Spleen (tissue), 7 donors: ENCODE data around the gene CHCHD3.

Experiments
- POLR2A ChIP-seq, 3 donors: fragments of 450-650 bp; IDR thresholded peaks; one replicate each; pipeline ENCODE4 v1.5.1; 2017; ENCODE audit warnings: antibody characterized with exemption in 3 of 3, mild to moderate bottlenecking in 1 of 3
- POLR2AphosphoS5 ChIP-seq, 3 donors: sonication (generic); formaldehyde crosslinking; IDR thresholded peaks; one replicate each; pipeline ENCODE4 v1.5.1; 2017; ENCODE audit warnings: antibody characterized with exemption in 3 of 3
- TF ChIP-seq, protein P1 (sequence below), 11 experiments: fragments of 200-600 bp in 7 of 11; fragments of 450-650 bp in 4 of 11; sonication (generic) in 4 of 11; IDR thresholded peaks in 8 of 11; conservative IDR thresholded peaks in 3 of 11; 1 replicate in 7 of 11; 2 replicates in 4 of 11; pipeline versions ENCODE4 v1.4.0 to v1.8.0; 2016 to 2021; ENCODE audit warnings: antibody characterized with exemption in 11 of 11, inconsistent platforms in 4 of 11, mild to moderate bottlenecking in 1 of 11
- donor health status: DM: no; HTN: no; CAD: no; lungs with moderate emphysema.
- donor health status: DM: no; HTN: no; CAD: no.
- donor health status: DM: no; HTN: no; CAD: no.

DNA sequence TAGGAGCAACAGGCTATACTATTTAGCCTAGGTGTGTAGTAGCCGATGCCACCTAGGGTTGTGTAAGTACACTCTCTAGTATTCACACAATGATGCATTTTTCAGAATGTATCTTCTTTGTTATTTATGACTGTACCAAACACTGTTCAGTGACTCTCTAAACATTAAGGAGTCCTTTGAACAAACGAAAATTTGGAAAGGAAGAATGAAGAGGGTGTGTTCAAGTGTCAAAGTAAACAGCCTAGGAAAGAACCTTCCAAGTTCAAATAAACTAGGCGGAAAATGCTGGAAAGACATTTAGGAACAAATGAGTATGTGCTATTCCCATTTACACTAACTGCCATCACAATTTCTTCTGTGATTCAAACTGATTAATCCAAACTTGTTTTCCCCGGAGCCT lies 142.4 kb downstream of the CHCHD3 start:
- TF ChIP-seq, protein P1, sequence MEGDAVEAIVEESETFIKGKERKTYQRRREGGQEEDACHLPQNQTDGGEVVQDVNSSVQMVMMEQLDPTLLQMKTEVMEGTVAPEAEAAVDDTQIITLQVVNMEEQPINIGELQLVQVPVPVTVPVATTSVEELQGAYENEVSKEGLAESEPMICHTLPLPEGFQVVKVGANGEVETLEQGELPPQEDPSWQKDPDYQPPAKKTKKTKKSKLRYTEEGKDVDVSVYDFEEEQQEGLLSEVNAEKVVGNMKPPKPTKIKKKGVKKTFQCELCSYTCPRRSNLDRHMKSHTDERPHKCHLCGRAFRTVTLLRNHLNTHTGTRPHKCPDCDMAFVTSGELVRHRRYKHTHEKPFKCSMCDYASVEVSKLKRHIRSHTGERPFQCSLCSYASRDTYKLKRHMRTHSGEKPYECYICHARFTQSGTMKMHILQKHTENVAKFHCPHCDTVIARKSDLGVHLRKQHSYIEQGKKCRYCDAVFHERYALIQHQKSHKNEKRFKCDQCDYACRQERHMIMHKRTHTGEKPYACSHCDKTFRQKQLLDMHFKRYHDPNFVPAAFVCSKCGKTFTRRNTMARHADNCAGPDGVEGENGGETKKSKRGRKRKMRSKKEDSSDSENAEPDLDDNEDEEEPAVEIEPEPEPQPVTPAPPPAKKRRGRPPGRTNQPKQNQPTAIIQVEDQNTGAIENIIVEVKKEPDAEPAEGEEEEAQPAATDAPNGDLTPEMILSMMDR (IDR thresholded peaks at IDR 0.05 in 8 of 11, conservative IDR thresholded peaks at IDR 0.05 in 3 of 11), result no peak
- TF ChIP-seq POLR2A (IDR thresholded peaks at IDR 0.05) (no peak), POLR2AphosphoS5 (IDR thresholded peaks at IDR 0.05) (no peak)
